HG03039 (cell line): ENCODE measurements around the gene STEAP1.

Experiments used
- ATAC-seq: cut with Tn5 transposase; IDR thresholded peaks from one replicate; pipeline ENCODE4 v1.9.1; 2021; ENCODE audit warnings: mild to moderate bottlenecking, moderate library complexity; ENCODE audit not compliant: unreplicated experiment

Gene STEAP1

GRCh38 chr7:90211391-90212148 lies 57.3 kb downstream of the STEAP1 start, which contains the start of gene STEAP2:
STEAP2 (plus strand) TSS chr7:90211740; CDS start chr7:90225083, 13,343 bp downstream.
- ATAC-seq, result peak; percentile 85

GRCh38 chr7:90212149-90212495 lies 57.9 kb downstream of the STEAP1 start:
- ATAC-seq, result no peak

GRCh38 chr7:90213521-90213920 lies 59.3 kb downstream of the STEAP1 start:
- ATAC-seq, result no peak
